Measurements from ENCODE around the gene TAF4.
"Not testable (repeated sequence)": the region's sequence is repeated elsewhere in the genome, so short reads cannot be mapped to it uniquely, and the experiment has no call there.

Gene TAF4

GRCh38 chr20:61986762-61987321 lies 78.8 kb downstream of the TAF4 start:
- no peak overlapping the region for H3K4me3 ChIP-seq (ENCODE audit: low read depth, low read length)
- no peak for DNase-seq (ENCODE audit: low read depth, low spot score)
- TF ChIP-seq, protein P1, sequence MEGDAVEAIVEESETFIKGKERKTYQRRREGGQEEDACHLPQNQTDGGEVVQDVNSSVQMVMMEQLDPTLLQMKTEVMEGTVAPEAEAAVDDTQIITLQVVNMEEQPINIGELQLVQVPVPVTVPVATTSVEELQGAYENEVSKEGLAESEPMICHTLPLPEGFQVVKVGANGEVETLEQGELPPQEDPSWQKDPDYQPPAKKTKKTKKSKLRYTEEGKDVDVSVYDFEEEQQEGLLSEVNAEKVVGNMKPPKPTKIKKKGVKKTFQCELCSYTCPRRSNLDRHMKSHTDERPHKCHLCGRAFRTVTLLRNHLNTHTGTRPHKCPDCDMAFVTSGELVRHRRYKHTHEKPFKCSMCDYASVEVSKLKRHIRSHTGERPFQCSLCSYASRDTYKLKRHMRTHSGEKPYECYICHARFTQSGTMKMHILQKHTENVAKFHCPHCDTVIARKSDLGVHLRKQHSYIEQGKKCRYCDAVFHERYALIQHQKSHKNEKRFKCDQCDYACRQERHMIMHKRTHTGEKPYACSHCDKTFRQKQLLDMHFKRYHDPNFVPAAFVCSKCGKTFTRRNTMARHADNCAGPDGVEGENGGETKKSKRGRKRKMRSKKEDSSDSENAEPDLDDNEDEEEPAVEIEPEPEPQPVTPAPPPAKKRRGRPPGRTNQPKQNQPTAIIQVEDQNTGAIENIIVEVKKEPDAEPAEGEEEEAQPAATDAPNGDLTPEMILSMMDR (IDR thresholded peaks at IDR 0.05; ENCODE audit: low read depth, low read length) = no peak
- in situ Hi-C loops (cut with HindIII; ENCODE audit: low sequenced_read_pairs) = no loop called here

- no peak for DNase-seq (ENCODE audit: low read depth, low spot score)
- TF ChIP-seq, protein P1 (IDR thresholded peaks at IDR 0.05; ENCODE audit: low read depth, low read length) = no peak
- in situ Hi-C loops (cut with HindIII; ENCODE audit: low sequenced_read_pairs) = no loop called here
- H3K4me3 ChIP-seq (ENCODE audit: low read depth, low read length) = no peak overlapping the region
These were observed 80.6 kb downstream of the TAF4 start for GRCh38 chr20:61985096-61985495.

DNA sequence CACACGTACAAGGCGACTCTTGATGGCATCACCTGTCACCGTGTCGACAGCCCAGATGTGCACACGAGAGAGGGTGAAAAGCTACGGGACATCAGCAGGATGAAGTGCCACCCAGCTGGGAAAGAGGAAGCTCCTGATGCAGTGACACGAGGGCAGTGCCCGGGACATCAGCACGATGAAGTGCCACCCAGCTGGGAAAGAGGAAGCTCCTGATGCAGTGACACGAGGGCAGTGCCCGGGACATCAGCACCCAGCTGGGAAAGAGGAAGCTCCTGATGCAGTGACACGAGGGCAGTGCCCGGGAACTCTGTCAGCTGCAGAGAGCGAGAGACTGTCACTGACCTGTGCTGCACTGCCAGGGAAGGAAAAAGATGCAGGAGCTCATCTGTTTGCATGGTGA lies 81.2 kb downstream of the TAF4 start:
- DNase-seq (ENCODE audit: low read depth, low spot score); in situ Hi-C loops (cut with HindIII; ENCODE audit: low sequenced_read_pairs); H3K4me3 ChIP-seq (ENCODE audit: low read depth, low read length): not testable (repeated sequence)

- H3K4me3 ChIP-seq (ENCODE audit: low read depth, low read length) = no peak overlapping the region
- no peak for DNase-seq (ENCODE audit: low read depth, low spot score)
- TF ChIP-seq, protein P1 (IDR thresholded peaks at IDR 0.05; ENCODE audit: low read depth, low read length) = no peak
- in situ Hi-C loops (cut with HindIII; ENCODE audit: low sequenced_read_pairs) = no loop called here
These were observed 81.7 kb downstream of the TAF4 start for GRCh38 chr20:61983965-61984364.

GRCh38 chr20:61982951-61983315 lies 82.7 kb downstream of the TAF4 start:
- H3K4me3 ChIP-seq (ENCODE audit: low read depth, low read length) = no peak overlapping the region
- no peak for DNase-seq (ENCODE audit: low read depth, low spot score)
- in situ Hi-C loops (cut with HindIII; ENCODE audit: low sequenced_read_pairs) = no loop called here
- TF ChIP-seq, protein P1 (IDR thresholded peaks at IDR 0.05; ENCODE audit: low read depth, low read length) = no peak

GRCh38 chr20:61982191-61982950 lies 83.3 kb downstream of the TAF4 start:
- no peak for DNase-seq (ENCODE audit: low read depth, low spot score)
- H3K4me3 ChIP-seq (ENCODE audit: low read depth, low read length) = no peak overlapping the region
- in situ Hi-C loops (cut with HindIII; ENCODE audit: low sequenced_read_pairs) = no loop called here
- TF ChIP-seq, protein P1 (IDR thresholded peaks at IDR 0.05; ENCODE audit: low read depth, low read length) = no peak

- in situ Hi-C loops (cut with HindIII; ENCODE audit: low sequenced_read_pairs); DNase-seq (ENCODE audit: low read depth, low spot score); H3K4me3 ChIP-seq (ENCODE audit: low read depth, low read length): not testable (repeated sequence)
These were observed 84.0 kb downstream of the TAF4 start for GRCh38 chr20:61981691-61982090.

Data from astrocyte of the spinal cord (primary cell).